ENCODE results near the gene WDR59. TPM values are rescaled to one million over a fixed set of nuclear protein-coding genes. Genes with fewer than 3 reads are reported as not detected.

WDR59 gene
- polyA plus RNA-seq, 2 of the 4 experiments (the other 2 are of a cell fraction), result 33.4 to 52.2 TPM

Other genes starting within 250 kb of the WDR59 start
- 7.1 and 11.0 TPM in 2 replicates for gene FA2H, start 210.3 kb downstream of the WDR59 start, polyA plus RNA-seq (2011; rRNA removed)
- 5.3 to 9.2 TPM (median 5.6 TPM) in 3 replicates for gene FA2H, start 210.3 kb downstream of the WDR59 start, polyA plus RNA-seq (2017; fragmentation: RNase III; extraction: RNeasy Plus Mini Kit Qiagen cat#74134 plus additional on column Dnase treatment)
- gene ZNRF1, start 13.9 kb upstream of the WDR59 start, polyA plus RNA-seq (2011; rRNA removed), result 21.4 and 22.6 TPM in 2 replicates
- 18.6 to 19.8 TPM (median 19.2 TPM) in 3 replicates for gene ZNRF1, start 13.9 kb upstream of the WDR59 start, polyA plus RNA-seq (2017; fragmentation: RNase III; extraction: RNeasy Plus Mini Kit Qiagen cat#74134 plus additional on column Dnase treatment)
- 0.79 and 0.90 TPM in 2 replicates for gene LDHD, start 131.7 kb upstream of the WDR59 start, polyA plus RNA-seq (2011; rRNA removed)
- gene LDHD, start 131.7 kb upstream of the WDR59 start, polyA plus RNA-seq (2017; fragmentation: RNase III; extraction: RNeasy Plus Mini Kit Qiagen cat#74134 plus additional on column Dnase treatment), result 0.83 to 1.3 TPM (median 1.1 TPM) in 3 replicates
- gene ZFP1, start 163.4 kb upstream of the WDR59 start, polyA plus RNA-seq (2011; rRNA removed), result 14.0 and 16.1 TPM in 2 replicates
- gene ZFP1, start 163.4 kb upstream of the WDR59 start, polyA plus RNA-seq (2017; fragmentation: RNase III; extraction: RNeasy Plus Mini Kit Qiagen cat#74134 plus additional on column Dnase treatment), result 12.1 to 14.4 TPM (median 13.3 TPM) in 3 replicates
- gene CTRB2, start 222.0 kb upstream of the WDR59 start, polyA plus RNA-seq (2011; rRNA removed), result not detected in 2 replicates
- gene CTRB2, start 222.0 kb upstream of the WDR59 start, polyA plus RNA-seq (2017; fragmentation: RNase III; extraction: RNeasy Plus Mini Kit Qiagen cat#74134 plus additional on column Dnase treatment), result not detected in 3 replicates
- not detected in 2 replicates for gene CTRB1, start 233.9 kb upstream of the WDR59 start, polyA plus RNA-seq (2011; rRNA removed)
- not detected in 3 replicates for gene CTRB1, start 233.9 kb upstream of the WDR59 start, polyA plus RNA-seq (2017; fragmentation: RNase III; extraction: RNeasy Plus Mini Kit Qiagen cat#74134 plus additional on column Dnase treatment)